Hematopoietic multipotent progenitor cell treated with erythropoietin and hydrocortisone succinate and interleukin-3 and kit ligand, for 6 days (in vitro differentiated cells): ENCODE measurements around the gene PHACTR3.

Experiments
- DNase-seq: peaks from one replicate; pipeline ENCODE4 v3.0.0-alpha.2; 2015

PHACTR3 gene

GRCh38 chr20:59756241-59756640, 151.9 kb downstream of the PHACTR3 start:
- no peak for DNase-seq

GRCh38 chr20:59764037-59764436, 159.7 kb downstream of the PHACTR3 start:
- DNase-seq = no peak

DNA sequence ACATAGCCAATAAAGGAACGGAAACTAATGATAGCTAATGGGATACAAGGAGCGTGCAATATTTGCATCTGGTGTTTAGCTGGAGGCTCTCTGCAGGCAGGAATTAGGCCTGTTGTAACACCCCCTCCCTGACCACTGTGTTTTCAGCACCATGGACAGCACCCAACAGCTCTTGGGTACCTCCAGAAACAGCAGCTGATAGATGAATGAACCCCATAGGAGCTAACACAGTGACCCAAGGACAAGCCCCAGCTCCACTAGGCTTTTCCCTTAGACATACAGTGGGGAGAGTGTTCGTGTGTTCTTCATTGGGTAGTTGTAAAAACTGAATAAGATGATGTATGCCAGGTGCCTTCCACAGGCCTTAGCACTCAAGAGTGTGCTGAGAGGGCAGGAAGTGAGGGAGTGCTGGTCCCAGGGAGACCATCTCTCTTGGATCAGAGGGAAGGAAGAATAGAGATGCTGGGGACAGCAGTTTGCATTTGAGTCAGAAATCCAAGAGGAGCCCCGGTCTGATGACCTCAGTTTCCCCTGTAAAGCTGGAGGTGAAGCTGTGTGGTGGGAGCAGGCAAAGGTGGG, 161.3 kb downstream of the PHACTR3 start:
- peak; percentile 73 for DNase-seq

DNA sequence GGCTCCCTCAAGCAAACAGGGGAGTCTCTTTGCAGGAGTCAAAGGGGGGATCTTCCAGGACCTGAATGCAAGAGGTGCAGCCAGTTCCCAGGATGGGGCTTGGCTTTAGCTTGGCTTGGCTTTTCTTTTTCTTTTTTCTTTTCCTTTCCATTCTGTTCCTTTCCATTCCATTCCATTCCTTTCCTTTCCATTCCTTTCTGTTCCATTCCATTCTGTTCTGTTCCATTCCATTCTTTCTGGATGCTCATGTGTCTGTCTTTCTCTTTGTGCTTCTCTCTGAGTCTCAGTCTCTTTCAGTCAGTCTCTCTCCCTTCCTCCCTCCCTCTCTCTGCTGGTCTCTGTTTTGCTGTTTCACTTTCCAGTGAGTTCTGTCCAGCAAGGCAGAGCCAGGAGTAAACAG, 163.3 kb downstream of the PHACTR3 start:
- DNase-seq = no peak

DNA sequence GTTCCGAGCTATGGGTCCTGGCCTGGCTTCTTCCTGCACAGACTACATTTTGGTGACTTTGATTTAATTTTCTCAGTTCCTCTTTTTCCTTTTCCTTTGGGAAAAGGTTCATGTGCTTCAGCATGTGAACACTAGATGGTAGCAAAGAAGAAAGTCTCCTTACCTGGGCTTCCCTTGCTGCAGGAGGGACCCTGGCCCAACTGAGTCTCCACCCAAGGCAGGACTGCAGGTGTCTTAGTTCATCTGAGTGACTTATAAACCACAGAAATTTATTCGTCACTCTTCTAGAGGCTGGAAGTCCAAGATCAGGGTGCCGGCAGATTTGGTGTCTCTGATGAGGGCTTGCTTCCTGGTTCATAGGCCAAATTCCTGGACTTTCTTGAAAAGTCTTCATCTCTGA, 165.9 kb downstream of the PHACTR3 start:
- DNase-seq = no peak

GRCh38 chr20:59770851-59771250, 166.5 kb downstream of the PHACTR3 start:
- no peak for DNase-seq

- no peak for DNase-seq
These were observed 167.4 kb downstream of the PHACTR3 start for GRCh38 chr20:59771506-59772372.

DNA sequence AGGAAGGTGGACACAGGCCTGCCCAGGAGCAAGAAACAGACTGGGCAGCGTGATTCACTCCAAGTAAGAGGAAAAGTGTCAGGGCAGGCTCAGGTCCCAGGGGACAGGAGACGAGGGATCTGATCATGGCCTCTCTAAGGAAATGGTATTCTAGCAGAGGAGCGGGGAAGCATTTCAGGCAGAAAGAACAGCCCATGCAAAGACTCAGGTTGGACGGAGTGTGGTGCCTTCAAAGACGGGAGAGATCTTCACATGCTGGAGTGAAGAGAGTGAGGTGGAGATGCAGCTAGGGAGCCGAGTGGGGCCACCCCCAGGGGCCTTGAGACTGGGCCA, 168.0 kb downstream of the PHACTR3 start:
- no peak for DNase-seq

- DNase-seq = no peak
These were observed 168.9 kb downstream of the PHACTR3 start for GRCh38 chr20:59772931-59773913.

DNA sequence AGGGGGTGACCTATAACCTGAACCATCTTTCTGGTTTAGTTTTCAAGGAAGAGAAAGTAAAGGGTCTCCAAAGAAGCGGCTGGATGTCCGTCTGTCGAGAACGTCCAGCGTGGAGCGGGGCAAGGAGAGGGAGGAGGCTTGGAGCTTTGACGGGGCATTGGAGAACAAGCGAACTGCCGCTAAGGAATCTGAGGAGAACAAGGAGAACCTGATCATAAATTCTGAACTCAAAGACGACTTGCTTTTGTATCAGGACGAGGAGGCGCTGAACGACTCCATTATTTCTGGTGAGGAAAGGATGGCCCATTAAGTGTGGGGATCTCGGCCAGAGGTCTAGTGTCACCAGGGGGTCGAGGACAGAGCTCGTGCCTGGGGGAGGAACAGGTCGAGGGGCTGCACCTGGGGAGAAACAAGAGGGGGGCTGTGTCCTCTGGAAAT, 169.9 kb downstream of the PHACTR3 start:
- DNase-seq = no peak

DNA sequence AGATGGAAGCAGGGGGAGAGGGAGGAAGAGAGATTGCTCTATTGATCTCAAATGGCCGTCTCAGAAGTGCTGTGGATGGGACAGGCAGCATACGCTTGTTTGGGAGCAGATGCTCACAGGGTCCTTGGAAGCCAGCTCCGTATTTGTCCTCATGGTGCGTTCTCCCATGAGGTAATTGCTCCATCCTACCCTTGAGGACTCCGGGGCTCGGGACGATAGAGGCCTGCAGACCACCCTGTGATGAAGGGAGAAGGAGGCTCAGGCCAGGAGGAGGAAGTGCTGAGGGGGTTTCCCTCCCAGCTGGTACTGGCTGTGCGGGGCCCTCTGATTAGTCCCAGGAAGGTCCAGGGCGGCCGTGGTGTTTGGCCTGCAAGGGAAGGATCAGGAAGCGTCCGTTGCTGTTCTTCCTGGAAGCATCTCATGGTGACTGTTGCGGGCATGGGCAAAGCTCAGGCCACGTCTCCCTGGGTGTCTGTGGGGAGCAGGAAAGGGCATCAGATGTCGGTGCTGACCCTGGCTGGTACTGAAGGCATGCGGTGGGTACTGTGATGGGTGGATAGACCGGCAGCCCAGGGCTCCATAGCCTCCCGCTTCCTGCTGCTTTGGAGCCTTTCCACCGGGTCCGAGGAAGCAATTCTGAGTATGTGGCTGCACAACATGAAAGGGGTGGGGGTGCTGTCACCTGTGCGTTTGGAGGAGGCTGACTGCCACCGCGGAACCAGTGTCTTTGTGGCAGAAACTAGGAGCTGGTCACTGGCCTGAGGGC, 170.8 kb downstream of the PHACTR3 start:
- no peak for DNase-seq

- DNase-seq = no peak
These were observed 171.3 kb downstream of the PHACTR3 start for GRCh38 chr20:59775687-59776055.

DNA sequence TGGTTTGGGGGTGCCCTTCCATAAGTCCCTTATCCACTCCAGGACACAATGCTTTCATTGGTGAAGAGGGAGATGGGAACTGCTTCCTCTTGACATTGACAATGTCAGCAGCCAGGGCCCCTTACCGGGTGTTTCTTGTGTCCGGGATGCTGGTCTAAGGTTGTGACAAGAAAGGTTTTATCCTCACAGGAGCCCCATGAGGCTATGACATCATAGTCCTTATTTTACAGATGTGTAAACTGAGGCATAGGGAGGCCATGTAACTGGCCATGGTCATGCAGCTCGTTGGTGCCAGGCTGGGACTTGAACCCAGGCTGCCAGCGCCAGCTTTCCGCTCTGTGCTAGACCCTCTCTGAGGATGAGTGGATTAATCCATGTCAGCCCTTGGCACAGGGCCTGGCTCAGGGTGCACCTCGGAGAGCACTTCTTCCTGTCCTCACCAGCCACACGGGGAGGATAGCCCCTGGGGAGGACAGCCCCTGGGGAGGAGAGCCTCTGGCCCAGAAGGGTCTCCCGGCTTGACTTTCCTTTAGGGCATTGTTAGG, 171.8 kb downstream of the PHACTR3 start:
- DNase-seq = no peak

DNA sequence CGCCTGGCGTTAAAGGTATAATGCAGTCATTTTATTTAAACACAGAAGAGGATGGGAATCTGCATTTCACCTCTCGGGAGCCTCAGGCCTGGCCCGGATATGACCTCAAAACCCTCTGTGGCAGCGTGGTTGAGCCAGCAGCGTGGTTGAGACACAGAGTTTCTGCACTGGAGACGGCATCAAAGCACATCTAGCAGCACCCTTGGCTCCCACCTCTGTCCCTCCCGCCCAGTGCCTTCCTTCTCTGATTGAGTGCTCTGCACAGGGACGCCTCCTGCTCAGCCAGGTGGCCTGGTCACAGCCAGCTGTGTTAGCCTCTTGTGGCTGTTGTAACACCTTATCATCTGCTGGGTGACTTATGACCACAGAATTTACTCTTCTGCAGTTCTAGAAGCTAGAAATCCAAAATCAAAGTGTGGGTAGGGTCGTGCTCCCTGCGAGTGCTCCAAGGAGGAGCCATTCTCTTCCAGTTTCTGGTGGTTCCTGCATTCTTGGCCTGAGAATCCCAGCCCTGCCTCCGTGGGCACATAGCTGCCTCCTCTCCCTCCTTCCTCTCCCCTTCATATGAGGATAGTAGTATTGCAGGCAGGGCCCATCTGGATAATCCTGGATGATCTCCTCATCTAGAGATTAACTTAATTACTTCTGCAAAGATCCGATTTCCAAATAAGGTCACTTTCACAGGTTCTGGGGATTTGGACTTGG, 172.4 kb downstream of the PHACTR3 start:
- no peak for DNase-seq

DNA sequence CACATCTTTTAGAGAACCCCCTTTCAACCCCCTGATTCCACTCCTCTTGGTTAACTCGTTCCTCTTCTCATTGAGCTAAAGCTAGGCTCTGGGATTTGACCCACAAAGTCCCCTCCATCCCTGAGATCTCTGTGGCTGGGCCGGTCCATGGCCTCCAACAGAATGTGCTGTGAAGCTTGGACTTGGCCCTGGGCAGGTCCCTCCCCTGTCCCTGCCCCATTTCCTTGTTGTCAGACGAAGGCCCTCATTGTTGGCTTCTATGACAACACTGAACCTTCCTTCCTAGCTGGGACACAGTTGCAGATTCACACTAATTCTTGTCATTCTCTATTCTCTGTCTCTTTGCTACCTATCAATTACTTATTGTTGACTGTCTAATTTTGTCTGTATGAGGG, 173.0 kb downstream of the PHACTR3 start:
- DNase-seq = no peak

DNA sequence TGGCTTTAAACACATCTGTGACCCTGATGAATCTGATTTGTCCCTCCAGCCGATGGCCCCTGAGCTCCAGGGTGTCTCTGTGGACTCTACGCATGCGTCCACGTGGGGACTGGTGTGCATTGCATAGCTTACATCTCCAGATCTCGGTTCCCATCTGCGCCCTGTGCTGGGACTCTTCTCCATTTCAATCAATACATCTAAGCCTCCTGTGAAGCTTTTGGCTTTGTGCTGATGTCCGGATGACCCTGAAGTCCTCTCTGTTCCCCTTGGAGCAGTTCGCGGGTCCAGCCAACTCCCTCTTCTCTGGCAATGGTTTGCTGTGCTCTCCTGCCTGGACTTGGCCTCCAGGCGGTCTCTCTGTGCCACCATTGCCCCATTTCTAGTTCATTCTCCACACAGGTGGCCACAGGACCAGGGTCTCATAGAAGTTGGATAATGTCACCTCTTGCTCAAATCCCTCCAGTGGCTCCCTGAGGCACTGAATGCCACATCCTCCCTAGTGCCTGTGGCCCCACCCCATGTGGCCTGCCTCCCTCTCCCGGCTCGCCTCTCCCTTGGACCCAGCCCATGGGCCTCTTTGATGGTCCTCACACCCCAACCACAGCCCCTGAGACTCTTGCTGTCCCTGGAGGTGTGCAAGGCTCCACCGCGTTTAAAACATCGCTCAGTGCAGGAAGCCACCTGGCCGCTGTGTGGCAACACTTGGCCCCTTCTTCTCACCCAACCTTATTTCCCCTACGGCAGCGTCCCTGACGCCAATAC, 173.7 kb downstream of the PHACTR3 start:
- DNase-seq = no peak

GRCh38 chr20:59778615-59779200, 174.4 kb downstream of the PHACTR3 start:
- DNase-seq = no peak

GRCh38 chr20:59779656-59780380, 175.5 kb downstream of the PHACTR3 start:
- DNase-seq = no peak

DNA sequence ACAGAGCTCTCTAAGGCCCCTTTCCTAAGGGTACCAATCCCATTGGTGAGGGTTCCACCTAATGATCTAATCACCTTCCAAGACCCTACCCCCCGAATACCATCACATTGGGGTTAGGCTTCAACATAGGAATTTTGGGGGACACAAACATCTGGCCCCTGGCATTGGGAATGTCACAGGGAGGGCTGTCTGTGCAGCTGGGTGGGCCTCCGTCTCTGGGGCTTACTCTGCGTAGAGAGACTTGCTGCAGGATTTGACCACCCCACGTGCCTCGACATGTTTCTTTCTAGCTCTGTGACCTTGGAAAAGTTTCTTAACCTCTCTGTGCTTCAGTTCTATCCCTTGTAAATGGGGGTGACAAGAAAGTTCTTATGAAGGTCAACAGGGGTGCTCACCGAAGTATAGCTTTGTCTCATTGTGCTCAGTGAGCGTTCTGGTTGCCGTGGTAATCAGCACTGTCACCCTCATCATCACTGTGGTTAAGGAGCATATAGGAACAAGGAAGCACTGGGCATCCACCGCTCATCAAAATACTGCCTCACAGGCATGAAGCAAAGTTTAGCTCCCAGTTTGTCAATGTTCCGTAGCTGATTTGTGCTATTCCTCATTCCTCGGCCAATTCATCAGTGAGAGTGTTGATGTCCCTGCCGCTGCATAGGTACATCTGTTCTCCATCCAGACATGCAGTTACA, 176.3 kb downstream of the PHACTR3 start:
- no peak for DNase-seq
